GM23248 (cell line): Measurements from ENCODE around the gene ALG13. TPM values are rescaled to one million over a fixed set of nuclear protein-coding genes. Genes with fewer than 3 reads are reported as not detected.

Experiments used
- DNase-seq: peaks from one replicate; pipeline ENCODE4 v3.0.0-alpha.2; 2015
- H2AFZ ChIP-seq: fragments of 200-600 bp; sonication (generic); 2 replicates; pipeline ENCODE4 v1.6.1; 2016; ENCODE audit warnings: antibody characterized with exemption
- H3F3A ChIP-seq: fragments of 200-600 bp; sonication (generic); 2 replicates; pipeline ENCODE4 v1.6.1; 2016; ENCODE audit warnings: mild to moderate bottlenecking, antibody characterized with exemption, mixed run types; ENCODE audit not compliant: insufficient read depth
- H3K27ac ChIP-seq: fragments of 200-600 bp; sonication (generic); 2 replicates; pipeline ENCODE4 v1.5.1; 2016; ENCODE audit warnings: mild to moderate bottlenecking
- H3K27me3 ChIP-seq: fragments of 200-600 bp; sonication (generic); replicated peaks from 2 replicates; pipeline ENCODE4 v1.6.1; 2016; ENCODE audit warnings: mild to moderate bottlenecking; ENCODE audit not compliant: insufficient read depth
- H3K36me3 ChIP-seq: fragments of 200-600 bp; sonication (generic); 2 replicates; pipeline ENCODE4 v1.6.1; 2016; ENCODE audit warnings: low read depth, mild to moderate bottlenecking
- H3K4me1 ChIP-seq: fragments of 200-600 bp; sonication (generic); 2 replicates; pipeline ENCODE4 v1.6.1; 2016; ENCODE audit warnings: mild to moderate bottlenecking; ENCODE audit not compliant: insufficient read depth
- H3K4me2 ChIP-seq: fragments of 200-600 bp; sonication (generic); one replicate; pipeline ENCODE4 v1.6.1; 2016; ENCODE audit warnings: mild to moderate bottlenecking; ENCODE audit not compliant: unreplicated experiment
- H3K4me3 ChIP-seq: fragments of 200-600 bp; sonication (generic); 2 replicates; pipeline ENCODE4 v1.5.1; 2016; ENCODE audit warnings: mild to moderate bottlenecking
- H3K79me2 ChIP-seq: fragments of 200-600 bp; sonication (generic); 2 replicates; pipeline ENCODE4 v1.6.1; 2016; ENCODE audit warnings: mild to moderate bottlenecking; ENCODE audit not compliant: insufficient read depth
- H3K9ac ChIP-seq: fragments of 200-600 bp; sonication (generic); 2 replicates; pipeline ENCODE4 v1.6.1; 2016; ENCODE audit warnings: mild to moderate bottlenecking
- H3K9me2 ChIP-seq: fragments of 200-600 bp; sonication (generic); 2 replicates; pipeline ENCODE4 v1.6.1; 2016; ENCODE audit warnings: mixed run types, mild to moderate bottlenecking, moderate library complexity; ENCODE audit not compliant: insufficient read depth
- H3K9me3 ChIP-seq: fragments of 200-600 bp; sonication (generic); one replicate; pipeline ENCODE4 v1.6.1; 2017; ENCODE audit warnings: low read depth
- H4K20me1 ChIP-seq: fragments of 200-600 bp; sonication (generic); 2 replicates; pipeline ENCODE4 v1.6.0; 2016; ENCODE audit not compliant: insufficient read depth
- EZH2 ChIP-seq: fragments of 200-600 bp; sonication (generic); IDR thresholded peaks from 2 replicates; pipeline ENCODE4 v1.6.1; 2018; ENCODE audit warnings: antibody characterized with exemption, mild to moderate bottlenecking; ENCODE audit not compliant: insufficient read depth, poor library complexity, severe bottlenecking
- EZH2phosphoT487 ChIP-seq: fragments of 200-600 bp; sonication (generic); IDR thresholded peaks from 2 replicates; pipeline ENCODE4 v1.6.1; 2018; ENCODE audit warnings: antibody characterized with exemption, moderate library complexity, mild to moderate bottlenecking, low read depth; ENCODE audit not compliant: insufficient read depth
- WGBS, 2 experiments: methylation state at CpG; one replicate each; pipeline ENCODE4 v1.1.6; 2015 to 2017; ENCODE audit warnings: low lambda C conversion rate in 2 of 2, low coverage in 1 of 2; ENCODE audit errors: missing lambda C conversion rate in 2 of 2; 5-methylcytosine and 5-hydroxymethylcytosine counted together
- in situ Hi-C: fragments of 300-500 bp; cut with MboI; formaldehyde crosslinking; loops from 2 replicates; pipeline ENCODE4 v1.15.0; 2020
- polyA plus RNA-seq: library from polyadenylated mRNA; unstranded; fragments of >200 nt; fragmentation: Nextera tagmentation; extraction: Ambion mirVana; gene quantifications from 2 replicates; pipeline ENCODE4 v1.2.1, GENCODE V29; 2016
- total RNA-seq: library from RNA; depleted of rRNA; stranded (reverse); fragments of >200 nt; shearing (Covaris generic); gene quantifications from 2 replicates; pipeline ENCODE4 v1.2.3, GENCODE V29; 2014

ALG13 gene
- total and polyA plus RNA-seq, 2 experiments from 2014 or later = 32.3 to 34.4 TPM

- no peaks in the 10 kb centered on the region for H3F3A ChIP-seq
- no peaks in the 10 kb centered on the region for H3K9me3 ChIP-seq
- H3K9me2 ChIP-seq = no peaks in the 10 kb centered on the region
- no peak overlapping the region for H2AFZ ChIP-seq
- DNase-seq = no peak
- no peaks in the 10 kb centered on the region for H3K79me2 ChIP-seq
- no peaks in the 10 kb centered on the region for H3K27me3 ChIP-seq
- no peaks in the 10 kb centered on the region for H3K36me3 ChIP-seq
- no peak overlapping the region for H3K4me2 ChIP-seq
- H3K9ac ChIP-seq = no peak overlapping the region
- no peak overlapping the region for H3K27ac ChIP-seq
- H3K4me1 ChIP-seq = no peaks in the 10 kb centered on the region
- in situ Hi-C loops = no loop called here
- H3K4me3 ChIP-seq = no peak overlapping the region
- H4K20me1 ChIP-seq = no peaks in the 10 kb centered on the region
- no peak for TF ChIP-seq EZH2
- no peak for TF ChIP-seq EZH2phosphoT487
Measured at GRCh38 chrX:111645607-111646006, 35.4 kb upstream of the ALG13 start.

DNA sequence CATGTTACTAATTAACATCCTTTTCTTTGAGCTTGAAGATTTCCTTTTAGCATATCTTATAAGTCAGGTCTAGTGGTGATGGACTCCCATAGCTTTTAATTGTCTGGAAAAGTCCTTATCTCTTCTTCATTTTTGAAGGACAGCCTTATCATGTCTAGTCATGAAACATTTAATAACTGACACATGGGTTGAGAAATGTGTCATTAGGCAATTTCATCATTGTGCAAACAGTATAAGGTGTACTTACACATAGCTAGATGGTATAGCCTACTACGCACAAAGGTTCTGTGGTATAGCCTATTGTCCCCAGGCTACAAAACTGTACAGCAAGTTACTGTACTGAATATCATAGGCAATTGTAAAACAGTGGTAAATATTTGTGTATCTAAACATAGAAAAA is 34.5 kb upstream of the ALG13 start:
- H3K36me3 ChIP-seq = no peaks in the 10 kb centered on the region
- H3K27me3 ChIP-seq = no peaks in the 10 kb centered on the region
- H3K9me2 ChIP-seq = no peaks in the 10 kb centered on the region
- no peak overlapping the region for H2AFZ ChIP-seq
- H3K79me2 ChIP-seq = no peaks in the 10 kb centered on the region
- WGBS, 2 experiments = 61 to 65% methylated on average over 1 of the region's 1 CpG
- H3F3A ChIP-seq = no peaks in the 10 kb centered on the region
- H3K4me1 ChIP-seq = no peaks in the 10 kb centered on the region
- no peak overlapping the region for H3K4me3 ChIP-seq
- H3K27ac ChIP-seq = no peak overlapping the region
- H4K20me1 ChIP-seq = no peaks in the 10 kb centered on the region
- DNase-seq = no peak
- no peaks in the 10 kb centered on the region for H3K9me3 ChIP-seq
- TF ChIP-seq EZH2 = no peak
- TF ChIP-seq EZH2phosphoT487 = no peak
- in situ Hi-C loops = no loop called here
- no peak overlapping the region for H3K4me2 ChIP-seq
- no peak overlapping the region for H3K9ac ChIP-seq

- WGBS, 2 experiments = 29% methylated on average over 2 to 3 of the region's 3 CpGs
Measured at GRCh38 chrX:111648802-111649201, 32.2 kb upstream of the ALG13 start.

DNA sequence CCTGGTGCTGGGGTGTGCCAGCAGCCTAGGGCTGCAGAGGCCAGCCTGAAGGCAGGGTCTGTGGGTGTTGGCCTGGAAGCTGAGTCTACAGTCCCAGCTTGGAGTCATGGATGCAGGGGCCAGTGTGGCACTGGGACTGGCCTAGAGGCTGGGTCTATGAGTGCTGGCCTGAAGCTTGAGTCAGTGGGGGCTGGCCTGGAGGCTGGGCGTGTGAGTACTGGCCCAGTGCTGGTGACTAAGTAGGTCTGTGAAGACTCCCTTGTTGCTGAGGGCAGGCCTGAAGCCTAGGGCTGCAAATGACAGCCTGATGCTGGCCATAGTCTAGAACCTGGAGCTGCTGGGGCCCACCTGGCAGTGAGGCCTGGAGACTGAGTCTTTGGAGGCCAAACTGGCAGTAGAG is 31.3 kb upstream of the ALG13 start:
- TF ChIP-seq EZH2phosphoT487 = no peak
- no peak for TF ChIP-seq EZH2

More at GRCh38 chrX:111648802-111649201, 32.2 kb upstream of the ALG13 start:
- H4K20me1 ChIP-seq = no peaks in the 10 kb centered on the region
- no peaks in the 10 kb centered on the region for H3K9me3 ChIP-seq
- in situ Hi-C loops = no loop called here
- H2AFZ ChIP-seq = no peak overlapping the region
- no peak overlapping the region for H3K4me2 ChIP-seq
- no peaks in the 10 kb centered on the region for H3F3A ChIP-seq
- H3K27ac ChIP-seq = no peak overlapping the region
- H3K36me3 ChIP-seq = no peaks in the 10 kb centered on the region
- H3K27me3 ChIP-seq = no peaks in the 10 kb centered on the region
- no peak overlapping the region for H3K4me3 ChIP-seq
- no peaks in the 10 kb centered on the region for H3K79me2 ChIP-seq
- H3K9ac ChIP-seq = no peak overlapping the region
- H3K4me1 ChIP-seq = no peaks in the 10 kb centered on the region
- no peak for DNase-seq
- TF ChIP-seq EZH2 (no peak), EZH2phosphoT487 (no peak)
- no peaks in the 10 kb centered on the region for H3K9me2 ChIP-seq

DNA sequence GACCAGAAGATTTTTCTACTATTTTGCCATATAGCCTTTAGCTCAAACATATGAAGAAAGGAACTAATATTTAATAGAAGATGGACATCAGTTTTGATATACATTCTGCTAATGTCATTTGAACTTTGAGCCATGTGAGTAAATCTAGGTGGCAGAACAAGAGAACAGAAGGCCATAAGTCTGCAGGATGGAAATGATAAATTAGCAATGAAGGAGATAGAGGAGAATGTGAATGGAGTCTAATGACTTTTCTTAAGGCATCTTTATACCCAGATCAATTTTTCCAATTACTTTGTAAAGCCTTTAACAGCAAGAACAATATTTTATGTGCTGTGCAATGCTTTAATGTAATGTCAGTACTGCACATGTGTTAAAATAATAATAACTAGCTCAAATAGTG is 30.1 kb upstream of the ALG13 start:
- no peaks in the 10 kb centered on the region for H3K27me3 ChIP-seq
- H4K20me1 ChIP-seq = no peaks in the 10 kb centered on the region
- H3K27ac ChIP-seq = no peak overlapping the region
- H3K4me1 ChIP-seq = no peaks in the 10 kb centered on the region
- no peak overlapping the region for H2AFZ ChIP-seq
- no peak for TF ChIP-seq EZH2phosphoT487
- H3K36me3 ChIP-seq = no peaks in the 10 kb centered on the region
- H3K9me2 ChIP-seq = no peaks in the 10 kb centered on the region
- no peaks in the 10 kb centered on the region for H3K79me2 ChIP-seq
- no peaks in the 10 kb centered on the region for H3F3A ChIP-seq
- H3K9me3 ChIP-seq = no peaks in the 10 kb centered on the region
- no peak overlapping the region for H3K4me3 ChIP-seq
- no peak for DNase-seq
- in situ Hi-C loops = no loop called here
- H3K9ac ChIP-seq = no peak overlapping the region
- H3K4me2 ChIP-seq = no peak overlapping the region

More for the DNA sequence above, 31.3 kb upstream of the ALG13 start:
- no peaks in the 10 kb centered on the region for H3K79me2 ChIP-seq
- H3K27ac ChIP-seq = no peak overlapping the region
- no peaks in the 10 kb centered on the region for H3K9me2 ChIP-seq
- no peaks in the 10 kb centered on the region for H3F3A ChIP-seq
- WGBS, 2 experiments = 60% methylated on average over 1 of the region's 1 CpG; no CpG with 5 or more reads in 1 of the 2 experiments
- no peak overlapping the region for H3K4me2 ChIP-seq
- H3K4me3 ChIP-seq = no peak overlapping the region
- no peaks in the 10 kb centered on the region for H3K27me3 ChIP-seq
- H3K36me3 ChIP-seq = no peaks in the 10 kb centered on the region
- H2AFZ ChIP-seq = no peak overlapping the region
- in situ Hi-C loops = no loop called here
- DNase-seq = no peak
- H3K4me1 ChIP-seq = no peaks in the 10 kb centered on the region
- H3K9ac ChIP-seq = no peak overlapping the region
- H4K20me1 ChIP-seq = no peaks in the 10 kb centered on the region
- H3K9me3 ChIP-seq = no peaks in the 10 kb centered on the region
